ENCODE measurements around the gene SCARB1. TPM values are rescaled to one million over a fixed set of nuclear protein-coding genes. Genes with fewer than 3 reads are reported as not detected.

Gene SCARB1
- total and polyA plus RNA-seq, 2 of the 13 experiments (the other 11 are each of a cell fraction or from before 2014, with no cell fraction given): 63.4 to 160 TPM

DNA sequence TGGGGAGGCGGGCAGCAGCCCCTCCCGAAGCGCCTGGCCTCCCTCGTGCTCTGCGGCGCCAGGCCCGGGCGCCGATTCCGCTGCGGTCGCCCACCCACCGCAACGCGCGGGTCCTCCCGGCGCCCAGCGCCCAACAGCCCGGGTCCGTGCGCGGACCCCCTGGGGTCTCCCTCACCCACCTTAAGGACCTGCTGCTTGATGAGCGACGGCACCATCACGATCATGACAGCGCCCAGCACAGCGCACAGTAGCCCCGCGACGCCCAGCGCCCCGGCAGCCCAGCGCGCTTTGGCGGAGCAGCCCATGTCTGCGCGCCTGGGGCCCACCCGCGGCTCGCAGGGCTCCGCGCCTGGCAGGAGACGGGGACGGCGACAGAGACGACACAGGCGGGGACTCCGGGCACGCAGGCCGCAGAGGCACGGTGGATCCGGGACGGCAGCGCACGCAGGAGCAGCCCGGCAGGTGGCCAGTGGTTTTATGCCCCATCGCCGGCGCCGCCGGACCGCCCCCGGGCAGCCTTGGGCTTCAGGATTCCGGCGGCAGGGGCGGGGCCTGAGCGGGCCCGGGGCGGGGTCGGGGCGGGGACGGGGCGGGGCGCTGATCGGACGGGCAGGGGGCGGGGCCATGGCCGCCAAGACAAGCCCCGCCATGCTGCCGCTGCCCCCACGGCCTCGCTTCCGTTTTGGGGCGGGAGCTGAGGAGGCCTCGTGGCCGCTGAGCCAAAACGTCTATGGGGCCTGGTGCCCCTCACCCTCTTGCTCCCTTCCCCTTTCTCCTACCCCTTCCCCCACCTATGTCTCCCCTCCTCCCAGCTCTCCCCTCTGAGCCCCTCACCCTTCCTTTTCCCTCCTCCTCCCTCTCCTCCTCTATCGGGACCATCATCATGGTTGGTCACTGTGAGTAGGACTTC is at the start of gene SCARB1 (continued):
- TF ChIP-seq E2F2 (CRISPR knock-in tag; IDR thresholded peaks at IDR 0.05; ENCODE audit: borderline replicate concordance) (no peak), ZNF570 (CRISPR knock-in tag; IDR thresholded peaks at IDR 0.05; ENCODE audit: borderline replicate concordance) (no peak), SSRP1 (CRISPR knock-in tag; IDR thresholded peaks at IDR 0.05) (no peak), CAMTA2 (CRISPR knock-in tag; IDR thresholded peaks at IDR 0.05; ENCODE audit: borderline replicate concordance) (peak; percentile 66; the same call in 1 of the 2 replicates), STAG1 (CRISPR knock-in tag; IDR thresholded peaks at IDR 0.05) (peak; percentile 41), LRRFIP1 (CRISPR knock-in tag; conservative IDR thresholded peaks at IDR 0.05) (no peak), TCF7 (IDR thresholded peaks at IDR 0.05; ENCODE audit: low read depth) (no peak), BORCS8-MEF2B (CRISPR knock-in tag; IDR thresholded peaks at IDR 0.05) (peak; percentile 86; the same call in 1 of the 2 replicates), TERF1 (CRISPR knock-in tag; IDR thresholded peaks at IDR 0.05) (no peak), FOXO1 (CRISPR knock-in tag; IDR thresholded peaks at IDR 0.05) (0 out of 2 replicates have a peak, but pooled peaks have one; percentile 30), PTBP1 (IDR thresholded peaks at IDR 0.05; ENCODE audit: low read depth, low read length, poor library complexity, severe bottlenecking) (no peak), NFATC3 (CRISPR knock-in tag; IDR thresholded peaks at IDR 0.05) (no peak), ARNT (IDR thresholded peaks at IDR 0.05) (no peak), ZFP90 (CRISPR knock-in tag; IDR thresholded peaks at IDR 0.05; ENCODE audit: borderline replicate concordance) (no peak; the same call in 1 of the 2 replicates), EP300 (IDR thresholded peaks at IDR 0.05; ENCODE audit: low read depth in 2 of 2, low read length in 2 of 2) (no peak), EP300 (CRISPR knock-in tag; IDR thresholded peaks at IDR 0.05; ENCODE audit: borderline replicate concordance) (0 out of 2 replicates have a peak, but pooled peaks have one; percentile 32), JUN (CRISPR knock-in tag; IDR thresholded peaks at IDR 0.05) (no peak), ZNF644 (CRISPR knock-in tag; IDR thresholded peaks at IDR 0.05; ENCODE audit: low read depth) (no peak), ESRRA (CRISPR knock-in tag; IDR thresholded peaks at IDR 0.05; ENCODE audit: low read depth) (no peak; the same call in 1 of the 2 replicates)
- TF ChIP-seq, protein P1, sequence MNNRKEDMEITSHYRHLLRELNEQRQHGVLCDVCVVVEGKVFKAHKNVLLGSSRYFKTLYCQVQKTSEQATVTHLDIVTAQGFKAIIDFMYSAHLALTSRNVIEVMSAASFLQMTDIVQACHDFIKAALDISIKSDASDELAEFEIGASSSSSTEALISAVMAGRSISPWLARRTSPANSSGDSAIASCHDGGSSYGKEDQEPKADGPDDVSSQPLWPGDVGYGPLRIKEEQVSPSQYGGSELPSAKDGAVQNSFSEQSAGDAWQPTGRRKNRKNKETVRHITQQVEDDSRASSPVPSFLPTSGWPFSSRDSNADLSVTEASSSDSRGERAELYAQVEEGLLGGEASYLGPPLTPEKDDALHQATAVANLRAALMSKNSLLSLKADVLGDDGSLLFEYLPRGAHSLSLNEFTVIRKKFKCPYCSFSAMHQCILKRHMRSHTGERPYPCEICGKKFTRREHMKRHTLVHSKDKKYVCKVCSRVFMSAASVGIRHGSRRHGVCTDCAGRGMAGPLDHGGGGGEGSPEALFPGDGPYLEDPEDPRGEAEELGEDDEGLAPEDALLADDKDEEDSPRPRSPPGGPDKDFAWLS (CRISPR knock-in tag; IDR thresholded peaks at IDR 0.05; ENCODE audit: borderline replicate concordance): no peak
